ENCODE data around the gene ISYNA1. TPM values are rescaled to one million over a fixed set of nuclear protein-coding genes. Genes with fewer than 3 reads are reported as not detected.

Gene ISYNA1
- total RNA-seq, 2 experiments from 2014 or later: 19.3 to 20.0 TPM

- peaks cover 17% of the 10 kb centered on the region for H3K27me3 Mint-ChIP-seq
- peaks cover 1% of the 10 kb centered on the region for H3K36me3 Mint-ChIP-seq
- intact Hi-C loops (cut with micrococcal nuclease): loop anchor here (5.0 to 10.0 kb wide), 2 partner anchors 218 to 325 kb away; partner anchors contain the start of genes MAST3 and RAB3A
- peak; percentile 69 for DNase-seq
- H3K4me1 Mint-ChIP-seq (ENCODE audit: low read depth): peaks cover 79% of the 10 kb centered on the region
- no peaks in the 10 kb centered on the region for H3K9me3 Mint-ChIP-seq
- POLR2A ChIA-PET: interaction anchor here (0.8 to 5.5 kb wide), 6 partner anchors 14 to 140 kb away, joined by 3 to 46 read pairs (median 4); partner anchors contain the start of gene JUND
- peak overlapping the region; percentile 87 for H3K27ac Mint-ChIP-seq
- H3K4me3 Mint-ChIP-seq: peak overlapping the region; percentile 96
- CTCF ChIA-PET: interaction anchor here (0.8 to 4.5 kb wide), 10 partner anchors 9 to 428 kb away, joined by 3 to 53 read pairs (median 6); partner anchors contain the start of gene JUND
Measured at GRCh38 chr19:18419699-18420460, 18.1 kb downstream of the ISYNA1 start.

- peak within 1 kb of the TSS; percentile 96 for H3K4me3 Mint-ChIP-seq
Measured at GRCh38 chr19:18419195-18419698, 18.7 kb downstream of the ISYNA1 start, which contains the start of gene SSBP4. Gene SSBP4, plus strand, starts transcription at chr19:18419398. Its CDS starts 251 bp downstream, at chr19:18419649.

GRCh38 chr19:18418483-18419194 lies 19.3 kb downstream of the ISYNA1 start:
- H3K36me3 Mint-ChIP-seq: peaks cover 1% of the 10 kb centered on the region
- ChIA-PET CTCF (interaction anchor here (0.8 to 4.5 kb wide), 11 partner anchors 7 to 429 kb away, joined by 3 to 53 read pairs (median 5); partner anchors contain the start of gene JUND), POLR2A (interaction anchor here (0.8 to 5.5 kb wide), 7 partner anchors 10 to 139 kb away, joined by 3 to 46 read pairs (median 4); partner anchors contain the start of gene JUND)
- DNase-seq: no peak
- H3K27me3 Mint-ChIP-seq: peaks cover 17% of the 10 kb centered on the region
- H3K4me3 Mint-ChIP-seq: peak overlapping the region; percentile 63
- peaks cover 73% of the 10 kb centered on the region for H3K4me1 Mint-ChIP-seq (ENCODE audit: low read depth)
- H3K27ac Mint-ChIP-seq: peak overlapping the region; percentile 47
- intact Hi-C loops (cut with micrococcal nuclease): loop anchor here (5.0 to 10.0 kb wide), 2 partner anchors 216 to 324 kb away; partner anchors contain the start of genes MAST3 and RAB3A
- H3K9me3 Mint-ChIP-seq: no peaks in the 10 kb centered on the region

More at GRCh38 chr19:18419195-18419698, 18.7 kb downstream of the ISYNA1 start, which contains the start of gene SSBP4:
- intact Hi-C loops (cut with micrococcal nuclease): loop anchor here (5.0 to 10.0 kb wide), 2 partner anchors 217 to 324 kb away; partner anchors contain the start of genes MAST3 and RAB3A
- CTCF ChIA-PET: interaction anchor here (0.8 to 4.5 kb wide), 11 partner anchors 8 to 429 kb away, joined by 3 to 53 read pairs (median 5); partner anchors contain the start of gene JUND
- Mint-ChIP-seq H3K4me1 (ENCODE audit: low read depth) (peaks cover 79% of the 10 kb centered on the region), H3K36me3 (peaks cover 1% of the 10 kb centered on the region), H3K9me3 (no peaks in the 10 kb centered on the region), H3K27ac (peak within 1 kb of the TSS; percentile 87), H3K27me3 (peaks cover 17% of the 10 kb centered on the region)
- DNase-seq: peak; percentile 79
- POLR2A ChIA-PET: interaction anchor here (0.8 to 5.5 kb wide), 6 partner anchors 9 to 139 kb away, joined by 3 to 46 read pairs (median 4); partner anchors contain the start of gene JUND

- POLR2A ChIA-PET: interaction anchor here (1.0 to 5.5 kb wide), 3 partner anchors 11 to 138 kb away, joined by 3 to 46 read pairs (median 4); partner anchors contain the start of gene JUND
Measured at GRCh38 chr19:18418029-18418482, 19.9 kb downstream of the ISYNA1 start.

GRCh38 chr19:18417250-18418028 lies 20.5 kb downstream of the ISYNA1 start:
- H3K36me3 Mint-ChIP-seq: peaks cover 1% of the 10 kb centered on the region
- ChIA-PET CTCF (interaction anchor here (1.2 to 4.5 kb wide), 4 partner anchors 27 to 138 kb away, joined by 3 to 53 read pairs (median 14); no protein-coding TSS in a partner anchor), POLR2A (interaction anchor here (1.0 to 5.5 kb wide), 3 partner anchors 17 to 137 kb away, joined by 3 to 46 read pairs (median 3); partner anchors contain the start of gene JUND)
- intact Hi-C loops (cut with micrococcal nuclease): loop anchor here (5.0 to 10.0 kb wide), 2 partner anchors 215 to 323 kb away; partner anchors contain the start of genes MAST3 and RAB3A
- peak overlapping the region; percentile 74 for H3K4me3 Mint-ChIP-seq
- H3K27me3 Mint-ChIP-seq: peaks cover 20% of the 10 kb centered on the region
- peaks cover 62% of the 10 kb centered on the region for H3K4me1 Mint-ChIP-seq (ENCODE audit: low read depth)
- H3K27ac Mint-ChIP-seq: peak overlapping the region; percentile 56
- no peaks in the 10 kb centered on the region for H3K9me3 Mint-ChIP-seq
- DNase-seq: peak; percentile 61

More at GRCh38 chr19:18418029-18418482, 19.9 kb downstream of the ISYNA1 start:
- Mint-ChIP-seq H3K4me3 (peak overlapping the region; percentile 63), H3K4me1 (ENCODE audit: low read depth) (peaks cover 68% of the 10 kb centered on the region), H3K27ac (no peak overlapping the region), H3K27me3 (peaks cover 17% of the 10 kb centered on the region), H3K9me3 (no peaks in the 10 kb centered on the region), H3K36me3 (peaks cover 1% of the 10 kb centered on the region)
- CTCF ChIA-PET: interaction anchor here (1.3 to 4.5 kb wide), 4 partner anchors 27 to 139 kb away, joined by 5 to 53 read pairs (median 14); no protein-coding TSS in a partner anchor
- intact Hi-C loops (cut with micrococcal nuclease): loop anchor here (5.0 to 10.0 kb wide), 2 partner anchors 216 to 323 kb away; partner anchors contain the start of genes MAST3 and RAB3A
- DNase-seq: peak; percentile 53

GRCh38 chr19:18416778-18417249 lies 21.1 kb downstream of the ISYNA1 start:
- peak overlapping the region; percentile 56 for H3K27ac Mint-ChIP-seq
- H3K27me3 Mint-ChIP-seq: peaks cover 20% of the 10 kb centered on the region
- CTCF ChIA-PET: interaction anchor here (1.2 to 4.5 kb wide), 3 partner anchors 29 to 138 kb away, joined by 3 to 53 read pairs (median 20); no protein-coding TSS in a partner anchor
- intact Hi-C loops (cut with micrococcal nuclease): loop anchor here (5.0 to 10.0 kb wide), 2 partner anchors 215 to 322 kb away; partner anchors contain the start of genes MAST3 and RAB3A
- DNase-seq: peak; percentile 79
- no peaks in the 10 kb centered on the region for H3K36me3 Mint-ChIP-seq
- H3K9me3 Mint-ChIP-seq: no peaks in the 10 kb centered on the region
- peak overlapping the region; percentile 74 for H3K4me3 Mint-ChIP-seq
- H3K4me1 Mint-ChIP-seq (ENCODE audit: low read depth): peaks cover 56% of the 10 kb centered on the region
- POLR2A ChIA-PET: interaction anchor here (1.1 to 5.5 kb wide), 2 partner anchors 18 to 137 kb away, joined by 3 to 46 read pairs; partner anchors contain the start of gene JUND

- intact Hi-C loops (cut with micrococcal nuclease): loop anchor here (5.0 to 10.0 kb wide), 2 partner anchors 213 to 321 kb away; partner anchors contain the start of genes MAST3 and RAB3A
- POLR2A ChIA-PET: interaction anchor here (1.1 to 5.5 kb wide), 3 partner anchors 111 to 135 kb away, joined by 3 to 46 read pairs (median 5); partner anchors contain the start of gene JUND
- no peak overlapping the region for H3K27ac Mint-ChIP-seq
Measured at GRCh38 chr19:18415178-18415867, 22.6 kb downstream of the ISYNA1 start.

GRCh38 chr19:18414504-18415177 lies 23.3 kb downstream of the ISYNA1 start:
- Mint-ChIP-seq H3K27ac (peak overlapping the region; percentile 38), H3K36me3 (no peaks in the 10 kb centered on the region), H3K27me3 (peaks cover 24% of the 10 kb centered on the region), H3K4me3 (no peak overlapping the region), H3K4me1 (ENCODE audit: low read depth) (peaks cover 44% of the 10 kb centered on the region), H3K9me3 (no peaks in the 10 kb centered on the region)
- DNase-seq: no peak
- ChIA-PET CTCF (interaction anchor here (0.6 to 6.7 kb wide), 9 partner anchors 8 to 210 kb away, joined by 3 to 85 read pairs (median 4); partner anchors contain the start of gene GDF15), POLR2A (interaction anchor here (0.9 to 1.1 kb wide), 2 partner anchors 24 to 133 kb away, joined by 3 to 5 read pairs; partner anchors contain the start of gene JUND)
- intact Hi-C loops (cut with micrococcal nuclease): loop anchor here (5.0 to 10.0 kb wide), 3 partner anchors 37 to 320 kb away; partner anchors contain the start of genes MAST3 and RAB3A

More at GRCh38 chr19:18415178-18415867, 22.6 kb downstream of the ISYNA1 start:
- peak overlapping the region; percentile 50 for H3K4me3 Mint-ChIP-seq
- H3K4me1 Mint-ChIP-seq (ENCODE audit: low read depth): peaks cover 46% of the 10 kb centered on the region
- H3K9me3 Mint-ChIP-seq: no peaks in the 10 kb centered on the region
- peaks cover 24% of the 10 kb centered on the region for H3K27me3 Mint-ChIP-seq
- H3K36me3 Mint-ChIP-seq: no peaks in the 10 kb centered on the region
- DNase-seq: no peak
- CTCF ChIA-PET: interaction anchor here (0.6 to 6.7 kb wide), 7 partner anchors 26 to 210 kb away, joined by 3 to 85 read pairs (median 5); partner anchors contain the start of gene GDF15

All from activated CD4-positive, alpha-beta memory T cell treated with anti-CD3 and anti-CD28 coated beads for 36 hours (primary cell).